Adrenal gland (tissue), 12 donors: Measurements from ENCODE around the gene MARCHF3. TPM values are rescaled to one million over a fixed set of nuclear protein-coding genes. Genes with fewer than 3 reads are reported as not detected.

ENCODE experiments used
- DNase-seq, 7 donors: peaks; one replicate each; pipeline ENCODE4 v3.0.0-alpha.2; 2019 to 2020
- H3K27ac ChIP-seq, 5 donors: fragments of 200-600 bp; sonication (generic) in 4 of 5; 1 replicate in 3 of 5; 2 replicates in 2 of 5; pipeline versions ENCODE4 v1.5.1 to v1.8.0; 2016 to 2020; ENCODE audit warnings: mild to moderate bottlenecking in 1 of 5
- H3K27me3 ChIP-seq: fragments of 200-600 bp; 2 replicates; pipeline ENCODE4 v1.8.0; 2021
- H3K36me3 ChIP-seq, 2 donors: fragments of 200-600 bp; replicated peaks in 1 of 2; 1 replicate in 1 of 2; 2 replicates in 1 of 2; pipeline versions ENCODE4 v1.5.1 to v1.8.0; 2018 to 2022
- H3K4me1 ChIP-seq, 2 donors: fragments of 200-600 bp; replicated peaks in 1 of 2; 1 replicate in 1 of 2; 2 replicates in 1 of 2; pipeline versions ENCODE4 v1.5.1 to v1.8.0; 2018 to 2021
- H3K4me3 ChIP-seq, 4 donors: fragments of 200-600 bp; sonication (generic) in 3 of 4; one replicate each; pipeline ENCODE4 v1.5.1; 2016 to 2018
- H3K9me3 ChIP-seq, 3 donors: fragments of 200-600 bp; sonication (generic) in 1 of 3; replicated peaks in 1 of 3; 1 replicate in 2 of 3; 2 replicates in 1 of 3; pipeline versions ENCODE4 v1.5.1 to v1.8.0; 2016 to 2021
- POLR2A ChIP-seq, 2 donors: fragments of 450-650 bp; IDR thresholded peaks; one replicate each; pipeline ENCODE4 v1.6.1; 2017; ENCODE audit warnings: antibody characterized with exemption in 2 of 2, mild to moderate bottlenecking in 2 of 2, moderate library complexity in 1 of 2
- WGBS, 4 donors: extraction: QIAGEN DNeasy Blood & Tissue Kit in 2 of 4; methylation state at CpG; one replicate each; pipeline versions ENCODE4 v1.1.5 to v1.1.7; 2013 to 2017; 5-methylcytosine and 5-hydroxymethylcytosine counted together
- intact Hi-C, 2 donors: fragments of 100-400 bp; cut with DNase I; formaldehyde crosslinking; loops; one replicate each; pipeline versions ENCODE4 v1.14.1 to v1.15.0; 2022 to 2023
- polyA plus RNA-seq, 3 donors: library from polyadenylated mRNA; stranded (reverse); fragments of 200-250 nt in 2 of 3; fragments of 350-450 nt in 1 of 3; fragmentation: Illumina TruSeq in 1 of 3; extraction: RNeasy Lipid Tissue Mini Kit (QIAGEN cat#74804) in 1 of 3; gene quantifications; one replicate each; pipeline ENCODE4 v1.2.3, GENCODE V29; 2013 to 2014
- total RNA-seq, 9 donors: library from RNA; depleted of rRNA in 4 of 9; stranded (reverse); fragments of >200 nt in 4 of 9; fragments of 120-200 nt in 1 of 9; fragmentation: NEBNext Ultra II Directional in 1 of 9; extraction: Animal tissue kit (Norgen Biotek cat#: 25700) in 1 of 9; gene quantifications; one replicate each; pipeline versions ENCODE4 v1.1.0 to v1.2.4, GENCODE V29; 2013 to 2023
- TF ChIP-seq, protein P1 (sequence below), 6 experiments: fragments of 450-650 bp in 4 of 6; fragments of 200-600 bp in 2 of 6; sonication (generic) in 1 of 6; IDR thresholded peaks; 1 replicate in 5 of 6; 2 replicates in 1 of 6; pipeline versions ENCODE4 v1.5.1 to v1.8.0; 2016 to 2021; ENCODE audit warnings: antibody characterized with exemption in 6 of 6, mild to moderate bottlenecking in 2 of 6, moderate library complexity in 1 of 6
- donor health status: healthy with polysubstance abuse.
- donor health status: Bipolar disorder and iron deficiency.
- donor health status: DM: yes; HTN: yes; CAD: no.
- donor health status: DM: no; HTN: no; CAD: no.
- donor health status: DM: no; HTN: no; CAD: no.
- donor health status: DM: yes; HTN: yes; CAD: no.

MARCHF3 gene
- total and polyA plus RNA-seq, 12 donors, result 3.9 to 48.9 (median 12.2) TPM

DNA sequence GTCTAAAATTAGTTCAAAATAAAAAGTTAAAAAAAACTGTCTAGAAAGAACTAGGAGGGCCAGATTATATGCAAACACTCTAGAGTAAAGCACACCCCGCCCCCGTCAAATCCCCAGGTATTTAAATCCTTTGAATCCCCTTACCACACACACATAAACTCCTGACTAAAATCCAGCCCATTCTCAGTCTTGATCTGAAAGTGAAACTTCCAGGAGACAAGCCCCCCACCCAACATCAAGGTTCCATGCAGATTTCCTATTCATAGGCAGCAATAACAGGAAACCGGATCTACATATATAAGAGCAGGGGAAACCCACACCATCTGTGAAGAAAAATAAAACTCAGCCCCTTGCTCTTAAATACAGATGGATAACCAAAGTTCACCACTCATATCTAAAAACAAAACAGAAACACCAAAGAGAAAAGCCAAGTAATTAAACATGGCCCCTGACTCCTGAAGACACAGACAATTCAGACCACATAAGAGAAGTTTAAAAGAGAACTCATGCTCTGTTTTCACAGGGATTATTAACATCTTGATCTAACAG is 42.3 kb downstream of the MARCHF3 start:
- TF ChIP-seq POLR2A (IDR thresholded peaks at IDR 0.05), result no peak
- TF ChIP-seq, protein P1, sequence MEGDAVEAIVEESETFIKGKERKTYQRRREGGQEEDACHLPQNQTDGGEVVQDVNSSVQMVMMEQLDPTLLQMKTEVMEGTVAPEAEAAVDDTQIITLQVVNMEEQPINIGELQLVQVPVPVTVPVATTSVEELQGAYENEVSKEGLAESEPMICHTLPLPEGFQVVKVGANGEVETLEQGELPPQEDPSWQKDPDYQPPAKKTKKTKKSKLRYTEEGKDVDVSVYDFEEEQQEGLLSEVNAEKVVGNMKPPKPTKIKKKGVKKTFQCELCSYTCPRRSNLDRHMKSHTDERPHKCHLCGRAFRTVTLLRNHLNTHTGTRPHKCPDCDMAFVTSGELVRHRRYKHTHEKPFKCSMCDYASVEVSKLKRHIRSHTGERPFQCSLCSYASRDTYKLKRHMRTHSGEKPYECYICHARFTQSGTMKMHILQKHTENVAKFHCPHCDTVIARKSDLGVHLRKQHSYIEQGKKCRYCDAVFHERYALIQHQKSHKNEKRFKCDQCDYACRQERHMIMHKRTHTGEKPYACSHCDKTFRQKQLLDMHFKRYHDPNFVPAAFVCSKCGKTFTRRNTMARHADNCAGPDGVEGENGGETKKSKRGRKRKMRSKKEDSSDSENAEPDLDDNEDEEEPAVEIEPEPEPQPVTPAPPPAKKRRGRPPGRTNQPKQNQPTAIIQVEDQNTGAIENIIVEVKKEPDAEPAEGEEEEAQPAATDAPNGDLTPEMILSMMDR (IDR thresholded peaks at IDR 0.05), result no peak
- Histone ChIP-seq H3K9me3 (no peaks in the 10 kb centered on the region), H3K4me1 (no peaks in the 10 kb centered on the region), H3K36me3 (no peaks in the 10 kb centered on the region), H3K4me3 (no peak overlapping the region), H3K27me3 (no peaks in the 10 kb centered on the region), H3K27ac (no peak overlapping the region)
- DNase-seq, result no peak
- intact Hi-C loops, result no loop called here
- 71 to 78% (median 75%) methylated on average over 3 of the region's 3 CpGs for WGBS, 4 donors

DNA sequence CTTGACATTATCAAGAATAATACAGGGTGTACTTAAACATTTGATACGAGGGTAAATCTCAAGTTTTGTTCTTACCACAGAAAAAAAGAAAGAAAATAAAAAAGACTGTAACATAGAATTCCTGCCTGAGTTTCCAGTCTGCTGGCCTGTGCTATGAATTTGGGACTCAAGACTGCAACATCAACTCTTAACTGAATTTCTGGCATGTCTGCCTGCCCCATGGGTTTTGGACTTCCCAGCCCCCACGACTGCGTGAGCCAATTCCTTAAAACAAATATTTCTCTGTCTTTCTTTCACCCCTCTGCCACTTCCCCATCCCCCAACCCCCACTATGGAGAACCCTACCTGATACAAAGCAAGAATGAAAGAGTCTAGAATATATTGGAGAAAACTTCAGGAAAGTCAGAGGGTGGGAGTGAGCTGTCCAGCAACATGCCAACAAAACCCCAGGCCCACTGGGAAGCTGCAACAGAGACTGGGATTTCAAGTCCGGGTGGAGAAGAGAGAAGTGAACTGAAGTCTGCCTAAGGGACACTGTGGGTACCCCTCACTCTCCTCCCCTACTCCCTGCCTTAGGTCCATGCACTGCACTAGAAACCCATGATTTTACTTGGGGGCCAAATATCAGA is 43.0 kb downstream of the MARCHF3 start:
- intact Hi-C loops, result no loop called here
- no peak for DNase-seq

DNA sequence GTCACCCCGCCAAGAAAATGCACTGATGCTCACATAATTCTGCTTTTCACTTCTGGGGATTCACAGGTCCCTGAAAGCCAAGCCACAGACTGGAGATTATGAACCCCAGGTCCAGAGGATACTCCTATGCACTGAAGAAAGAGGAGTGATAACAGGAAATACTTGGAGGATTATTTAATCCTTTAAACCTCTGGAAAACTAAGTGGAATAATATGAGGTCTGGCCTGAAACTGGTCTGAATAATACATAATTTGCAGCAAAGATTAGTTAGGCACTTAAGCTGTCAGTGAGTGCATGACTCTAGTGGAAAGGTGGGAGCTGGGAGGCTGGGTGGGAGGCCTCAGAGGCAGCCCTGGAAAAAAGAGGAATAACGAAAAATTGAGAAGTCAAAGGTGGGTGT is 45.7 kb downstream of the MARCHF3 start:
- Histone ChIP-seq H3K4me1 (no peaks in the 10 kb centered on the region), H3K36me3 (no peaks in the 10 kb centered on the region), H3K4me3 (no peak overlapping the region), H3K27me3 (no peaks in the 10 kb centered on the region), H3K9me3 (no peaks in the 10 kb centered on the region), H3K27ac (no peak overlapping the region)
- intact Hi-C loops, result no loop called here
- WGBS, 4 donors, result 87 to 98% (median 91%) methylated on average over 2 of the region's 2 CpGs
- no peak for TF ChIP-seq POLR2A (IDR thresholded peaks at IDR 0.05)
- TF ChIP-seq, protein P1 (IDR thresholded peaks at IDR 0.05), result no peak
- DNase-seq, result no peak

More for the DNA sequence above, 43.0 kb downstream of the MARCHF3 start:
- Histone ChIP-seq H3K9me3 (no peaks in the 10 kb centered on the region), H3K27ac (no peak overlapping the region), H3K36me3 (no peaks in the 10 kb centered on the region), H3K4me1 (no peaks in the 10 kb centered on the region), H3K27me3 (no peaks in the 10 kb centered on the region), H3K4me3 (no peak overlapping the region)
- 77 to 85% (median 79%) methylated on average over 4 of the region's 4 CpGs for WGBS, 4 donors
- TF ChIP-seq, protein P1 (IDR thresholded peaks at IDR 0.05), result no peak
- no peak for TF ChIP-seq POLR2A (IDR thresholded peaks at IDR 0.05)

DNA sequence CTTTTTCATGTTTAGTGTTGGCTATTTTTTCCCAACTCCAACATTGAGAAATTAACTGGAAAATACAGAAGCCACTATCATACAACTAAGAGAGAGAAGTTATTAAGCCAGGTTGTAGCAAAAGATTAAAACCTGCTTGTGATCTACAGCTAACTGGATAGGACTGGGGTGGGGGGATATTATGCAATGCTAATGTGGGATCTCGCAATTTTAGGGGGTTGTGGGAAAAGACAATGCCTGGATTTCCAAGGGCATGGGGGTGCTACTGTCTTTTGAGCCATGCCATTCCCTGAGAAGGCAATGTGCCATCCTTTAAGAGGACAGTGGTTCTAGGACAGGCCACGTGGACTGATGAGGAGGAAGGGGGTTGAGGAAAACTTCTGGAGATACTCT is 46.5 kb downstream of the MARCHF3 start:
- Histone ChIP-seq H3K27ac (no peak overlapping the region), H3K36me3 (no peaks in the 10 kb centered on the region), H3K27me3 (no peaks in the 10 kb centered on the region), H3K9me3 (no peaks in the 10 kb centered on the region), H3K4me3 (no peak overlapping the region), H3K4me1 (no peaks in the 10 kb centered on the region)
- WGBS, 4 donors, result 91 to 97% (median 93%) methylated on average over 2 of the region's 2 CpGs
- TF ChIP-seq, protein P1 (IDR thresholded peaks at IDR 0.05), result no peak
- TF ChIP-seq POLR2A (IDR thresholded peaks at IDR 0.05), result no peak
- intact Hi-C loops, result no loop called here
- no peak for DNase-seq
